Endothelial cell of umbilical vein (primary cell): ENCODE measurements around the gene CABYR.

ENCODE experiments used
- EZH2 ChIP-seq: IDR thresholded peaks from 2 replicates; pipeline ENCODE4 v1.6.1; 2012; ENCODE audit warnings: borderline replicate concordance, low read depth, mild to moderate bottlenecking, moderate library complexity, low read length, inconsistent platforms; ENCODE audit not compliant: severe bottlenecking
- FOS ChIP-seq: IDR thresholded peaks from 2 replicates; pipeline ENCODE4 v1.6.1; 2011; ENCODE audit warnings: mild to moderate bottlenecking, low read length, moderate library complexity, borderline replicate concordance; ENCODE audit not compliant: insufficient read depth
- JUN ChIP-seq: IDR thresholded peaks from 2 replicates; pipeline ENCODE4 v1.6.1; 2011; ENCODE audit warnings: borderline replicate concordance, low read depth; ENCODE audit not compliant: insufficient read length, insufficient read depth
- MYC ChIP-seq: IDR thresholded peaks from one replicate; pipeline ENCODE4 v1.6.1; 2011; ENCODE audit warnings: mild to moderate bottlenecking, low read depth, low read length
- POLR2A ChIP-seq: IDR thresholded peaks from 2 replicates; pipeline ENCODE4 v1.6.1; 2012; ENCODE audit warnings: low read depth, mild to moderate bottlenecking, control low read depth, low read length
- TF ChIP-seq, protein P1 (sequence below), 2 donors: IDR thresholded peaks; 1 replicate in 1 of 2; 2 replicates in 1 of 2; pipeline ENCODE4 v1.5.1; 2011; ENCODE audit warnings: low read length in 2 of 2, mild to moderate bottlenecking in 2 of 2, moderate library complexity in 2 of 2, control low read depth in 1 of 2, inconsistent platforms in 1 of 2, low read depth in 1 of 2; ENCODE audit not compliant: insufficient read depth in 1 of 2; ENCODE audit errors: extremely low read depth in 1 of 2

DNA sequence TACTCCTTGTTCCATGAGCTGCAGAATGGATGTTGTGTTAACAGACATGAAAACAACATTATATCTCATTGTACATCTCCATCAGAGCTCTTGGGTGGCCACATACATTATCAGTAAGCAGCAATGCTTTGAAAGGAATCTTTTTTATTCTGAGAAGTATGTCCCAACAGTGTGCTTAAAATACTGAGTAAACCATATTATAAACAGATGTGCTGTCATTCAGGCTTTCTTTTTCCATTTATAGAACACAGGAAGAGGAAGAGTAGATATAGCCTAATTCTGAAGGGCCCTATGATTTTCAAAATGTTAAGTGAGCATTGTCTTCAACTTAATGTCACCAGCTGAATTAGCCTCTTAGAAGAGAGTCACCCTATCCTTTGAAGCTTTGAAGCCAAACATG lies 44.3 kb upstream of the CABYR start:
- TF ChIP-seq POLR2A (no peak), EZH2 (no peak), MYC (no peak), JUN (no peak), FOS (no peak)
- TF ChIP-seq, protein P1, sequence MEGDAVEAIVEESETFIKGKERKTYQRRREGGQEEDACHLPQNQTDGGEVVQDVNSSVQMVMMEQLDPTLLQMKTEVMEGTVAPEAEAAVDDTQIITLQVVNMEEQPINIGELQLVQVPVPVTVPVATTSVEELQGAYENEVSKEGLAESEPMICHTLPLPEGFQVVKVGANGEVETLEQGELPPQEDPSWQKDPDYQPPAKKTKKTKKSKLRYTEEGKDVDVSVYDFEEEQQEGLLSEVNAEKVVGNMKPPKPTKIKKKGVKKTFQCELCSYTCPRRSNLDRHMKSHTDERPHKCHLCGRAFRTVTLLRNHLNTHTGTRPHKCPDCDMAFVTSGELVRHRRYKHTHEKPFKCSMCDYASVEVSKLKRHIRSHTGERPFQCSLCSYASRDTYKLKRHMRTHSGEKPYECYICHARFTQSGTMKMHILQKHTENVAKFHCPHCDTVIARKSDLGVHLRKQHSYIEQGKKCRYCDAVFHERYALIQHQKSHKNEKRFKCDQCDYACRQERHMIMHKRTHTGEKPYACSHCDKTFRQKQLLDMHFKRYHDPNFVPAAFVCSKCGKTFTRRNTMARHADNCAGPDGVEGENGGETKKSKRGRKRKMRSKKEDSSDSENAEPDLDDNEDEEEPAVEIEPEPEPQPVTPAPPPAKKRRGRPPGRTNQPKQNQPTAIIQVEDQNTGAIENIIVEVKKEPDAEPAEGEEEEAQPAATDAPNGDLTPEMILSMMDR (IDR thresholded peaks at IDR 0.05; ENCODE audit: extremely low read depth in 1 of 2, insufficient read depth in 1 of 2, low read depth in 1 of 2, low read length in 2 of 2): no peak
